ENCODE measurements around the gene TM9SF1.

GRCh38 chr14:24144451-24144850 is 50.8 kb downstream of the TM9SF1 start:
- TF ChIP-seq CTCF (IDR thresholded peaks at IDR 0.05) (no peak), POLR2AphosphoS5 (IDR thresholded peaks at IDR 0.05; ENCODE audit: insufficient read depth in 1 of 2, low read depth in 1 of 2) (no peak)
